ENCODE measurements around the gene COASY.

GRCh38 chr17:42538482-42538881 lies 23.5 kb upstream of the COASY start:
- TF ChIP-seq CTCF (IDR thresholded peaks at IDR 0.05) = no peak
- no peak for TF ChIP-seq SP1 (CRISPR knock-in tag; conservative IDR thresholded peaks at IDR 0.05)
- TF ChIP-seq, protein P1, sequence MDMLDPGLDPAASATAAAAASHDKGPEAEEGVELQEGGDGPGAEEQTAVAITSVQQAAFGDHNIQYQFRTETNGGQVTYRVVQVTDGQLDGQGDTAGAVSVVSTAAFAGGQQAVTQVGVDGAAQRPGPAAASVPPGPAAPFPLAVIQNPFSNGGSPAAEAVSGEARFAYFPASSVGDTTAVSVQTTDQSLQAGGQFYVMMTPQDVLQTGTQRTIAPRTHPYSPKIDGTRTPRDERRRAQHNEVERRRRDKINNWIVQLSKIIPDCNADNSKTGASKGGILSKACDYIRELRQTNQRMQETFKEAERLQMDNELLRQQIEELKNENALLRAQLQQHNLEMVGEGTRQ (CRISPR knock-in tag; IDR thresholded peaks at IDR 0.05) = no peak
- no peak for TF ChIP-seq SOX15 (CRISPR knock-in tag; IDR thresholded peaks at IDR 0.05)

Measured in WTC11 (cell line).